C4-2B (cell line): ENCODE measurements around the gene AMZ1.

ENCODE experiments used
- ZFX ChIP-seq: fragments of 450-650 bp; IDR thresholded peaks from 2 replicates; pipeline ENCODE4 v1.6.1; 2017
- TF ChIP-seq, protein P1 (sequence below): fragments of 450-650 bp; conservative IDR thresholded peaks from 2 replicates; pipeline ENCODE4 v1.5.1; 2017; ENCODE audit warnings: mild to moderate bottlenecking

- TF ChIP-seq, protein P1, sequence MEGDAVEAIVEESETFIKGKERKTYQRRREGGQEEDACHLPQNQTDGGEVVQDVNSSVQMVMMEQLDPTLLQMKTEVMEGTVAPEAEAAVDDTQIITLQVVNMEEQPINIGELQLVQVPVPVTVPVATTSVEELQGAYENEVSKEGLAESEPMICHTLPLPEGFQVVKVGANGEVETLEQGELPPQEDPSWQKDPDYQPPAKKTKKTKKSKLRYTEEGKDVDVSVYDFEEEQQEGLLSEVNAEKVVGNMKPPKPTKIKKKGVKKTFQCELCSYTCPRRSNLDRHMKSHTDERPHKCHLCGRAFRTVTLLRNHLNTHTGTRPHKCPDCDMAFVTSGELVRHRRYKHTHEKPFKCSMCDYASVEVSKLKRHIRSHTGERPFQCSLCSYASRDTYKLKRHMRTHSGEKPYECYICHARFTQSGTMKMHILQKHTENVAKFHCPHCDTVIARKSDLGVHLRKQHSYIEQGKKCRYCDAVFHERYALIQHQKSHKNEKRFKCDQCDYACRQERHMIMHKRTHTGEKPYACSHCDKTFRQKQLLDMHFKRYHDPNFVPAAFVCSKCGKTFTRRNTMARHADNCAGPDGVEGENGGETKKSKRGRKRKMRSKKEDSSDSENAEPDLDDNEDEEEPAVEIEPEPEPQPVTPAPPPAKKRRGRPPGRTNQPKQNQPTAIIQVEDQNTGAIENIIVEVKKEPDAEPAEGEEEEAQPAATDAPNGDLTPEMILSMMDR: no peak
- no peak for TF ChIP-seq ZFX
These were observed 3.2 kb downstream of the AMZ1 start for GRCh38 chr7:2691011-2691707.
